ENCODE measurements around the gene PMM2.

The PMM2 gene

GRCh38 chr16:8801701-8802100 lies 4.1 kb downstream of the PMM2 start:
- TF ChIP-seq SIN3A (IDR thresholded peaks at IDR 0.05; ENCODE audit: borderline replicate concordance, insufficient read depth, low read length) = no peak
- TF ChIP-seq POLR2AphosphoS5 (IDR thresholded peaks at IDR 0.05; ENCODE audit: low read depth, low read length) = no peak
- no peak for TF ChIP-seq TAF1 (IDR thresholded peaks at IDR 0.05; ENCODE audit: borderline replicate concordance, insufficient read depth, low read length)
- no peak for TF ChIP-seq FOXP2 (optimal IDR thresholded peaks at IDR 0.05; ENCODE audit: borderline replicate concordance, extremely low read depth, extremely low read length, insufficient read depth)
- TF ChIP-seq REST (IDR thresholded peaks at IDR 0.05; ENCODE audit: insufficient read depth in 1 of 2, low read depth in 2 of 2, low read length in 2 of 2) = no peak

GRCh38 chr16:8804313-8804712 lies 6.7 kb downstream of the PMM2 start:
- TF ChIP-seq TAF1 (IDR thresholded peaks at IDR 0.05; ENCODE audit: borderline replicate concordance, insufficient read depth, low read length) = no peak
- no peak for TF ChIP-seq FOXP2 (optimal IDR thresholded peaks at IDR 0.05; ENCODE audit: borderline replicate concordance, extremely low read depth, extremely low read length, insufficient read depth)
- no peak for TF ChIP-seq POLR2AphosphoS5 (IDR thresholded peaks at IDR 0.05; ENCODE audit: low read depth, low read length)
- no peak for TF ChIP-seq SIN3A (IDR thresholded peaks at IDR 0.05; ENCODE audit: borderline replicate concordance, insufficient read depth, low read length)
- no peak for TF ChIP-seq REST (IDR thresholded peaks at IDR 0.05; ENCODE audit: insufficient read depth in 1 of 2, low read depth in 2 of 2, low read length in 2 of 2)

GRCh38 chr16:8806272-8806983 lies 8.8 kb downstream of the PMM2 start:
- no peak for TF ChIP-seq TAF1 (IDR thresholded peaks at IDR 0.05; ENCODE audit: borderline replicate concordance, insufficient read depth, low read length)

- TF ChIP-seq POLR2AphosphoS5 (IDR thresholded peaks at IDR 0.05; ENCODE audit: low read depth, low read length) (no peak), SIN3A (IDR thresholded peaks at IDR 0.05; ENCODE audit: borderline replicate concordance, insufficient read depth, low read length) (no peak), FOXP2 (optimal IDR thresholded peaks at IDR 0.05; ENCODE audit: borderline replicate concordance, extremely low read depth, extremely low read length, insufficient read depth) (no peak), REST (IDR thresholded peaks at IDR 0.05; ENCODE audit: insufficient read depth in 1 of 2, low read depth in 2 of 2, low read length in 2 of 2) (no peak), TAF1 (IDR thresholded peaks at IDR 0.05; ENCODE audit: borderline replicate concordance, insufficient read depth, low read length) (no peak)
These were observed 9.6 kb downstream of the PMM2 start for GRCh38 chr16:8807189-8807588.

GRCh38 chr16:8808009-8808408 lies 10.4 kb downstream of the PMM2 start:
- TF ChIP-seq REST (IDR thresholded peaks at IDR 0.05; ENCODE audit: insufficient read depth in 1 of 2, low read depth in 2 of 2, low read length in 2 of 2) = no peak
- no peak for TF ChIP-seq TAF1 (IDR thresholded peaks at IDR 0.05; ENCODE audit: borderline replicate concordance, insufficient read depth, low read length)
- no peak for TF ChIP-seq FOXP2 (optimal IDR thresholded peaks at IDR 0.05; ENCODE audit: borderline replicate concordance, extremely low read depth, extremely low read length, insufficient read depth)
- TF ChIP-seq SIN3A (IDR thresholded peaks at IDR 0.05; ENCODE audit: borderline replicate concordance, insufficient read depth, low read length) = no peak
- TF ChIP-seq POLR2AphosphoS5 (IDR thresholded peaks at IDR 0.05; ENCODE audit: low read depth, low read length) = no peak

All from PFSK-1 (cell line).